ENCODE data around the gene UBL3.

UBL3 gene

DNA sequence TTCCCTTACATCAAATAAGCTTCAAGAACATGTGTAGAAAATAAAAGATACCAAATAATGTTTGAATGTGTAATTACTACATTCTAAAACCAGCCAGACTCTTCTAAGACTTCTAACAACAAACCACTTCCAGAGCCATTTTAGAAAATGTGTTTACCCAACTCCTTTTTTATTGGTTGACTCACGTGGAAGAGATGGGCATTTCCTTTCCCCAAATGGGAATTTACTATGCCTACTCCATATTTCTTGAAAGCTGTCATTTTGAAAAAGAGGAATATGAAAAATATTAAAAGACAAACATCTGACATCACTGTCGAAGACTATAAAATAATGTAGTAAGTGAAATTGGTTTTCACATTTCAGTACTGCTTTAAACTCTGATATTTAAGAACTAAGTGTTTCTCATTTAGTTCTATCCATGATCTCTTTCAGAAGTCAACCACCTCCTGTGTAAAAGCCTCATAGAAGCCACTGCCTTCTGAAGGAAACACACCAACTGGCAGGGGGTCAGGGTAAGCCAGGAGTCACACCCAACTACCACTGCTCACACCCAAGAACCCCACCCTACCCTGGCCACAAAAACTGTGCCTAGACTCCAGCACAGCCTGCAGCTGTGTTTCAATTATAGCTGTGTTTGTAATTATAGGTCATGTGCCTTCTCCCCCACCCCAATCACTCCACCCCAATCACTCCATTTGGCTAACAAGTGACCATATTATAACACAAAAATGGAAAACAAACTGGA, 86.8 kb downstream of the UBL3 start:
- DNase-seq (ENCODE audit: low read depth), result no peak
- TF ChIP-seq, protein P1, sequence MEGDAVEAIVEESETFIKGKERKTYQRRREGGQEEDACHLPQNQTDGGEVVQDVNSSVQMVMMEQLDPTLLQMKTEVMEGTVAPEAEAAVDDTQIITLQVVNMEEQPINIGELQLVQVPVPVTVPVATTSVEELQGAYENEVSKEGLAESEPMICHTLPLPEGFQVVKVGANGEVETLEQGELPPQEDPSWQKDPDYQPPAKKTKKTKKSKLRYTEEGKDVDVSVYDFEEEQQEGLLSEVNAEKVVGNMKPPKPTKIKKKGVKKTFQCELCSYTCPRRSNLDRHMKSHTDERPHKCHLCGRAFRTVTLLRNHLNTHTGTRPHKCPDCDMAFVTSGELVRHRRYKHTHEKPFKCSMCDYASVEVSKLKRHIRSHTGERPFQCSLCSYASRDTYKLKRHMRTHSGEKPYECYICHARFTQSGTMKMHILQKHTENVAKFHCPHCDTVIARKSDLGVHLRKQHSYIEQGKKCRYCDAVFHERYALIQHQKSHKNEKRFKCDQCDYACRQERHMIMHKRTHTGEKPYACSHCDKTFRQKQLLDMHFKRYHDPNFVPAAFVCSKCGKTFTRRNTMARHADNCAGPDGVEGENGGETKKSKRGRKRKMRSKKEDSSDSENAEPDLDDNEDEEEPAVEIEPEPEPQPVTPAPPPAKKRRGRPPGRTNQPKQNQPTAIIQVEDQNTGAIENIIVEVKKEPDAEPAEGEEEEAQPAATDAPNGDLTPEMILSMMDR (conservative IDR thresholded peaks at IDR 0.05; ENCODE audit: low read length), result no peak
- H3K4me3 ChIP-seq (ENCODE audit: low read length), result no peak overlapping the region

DNA sequence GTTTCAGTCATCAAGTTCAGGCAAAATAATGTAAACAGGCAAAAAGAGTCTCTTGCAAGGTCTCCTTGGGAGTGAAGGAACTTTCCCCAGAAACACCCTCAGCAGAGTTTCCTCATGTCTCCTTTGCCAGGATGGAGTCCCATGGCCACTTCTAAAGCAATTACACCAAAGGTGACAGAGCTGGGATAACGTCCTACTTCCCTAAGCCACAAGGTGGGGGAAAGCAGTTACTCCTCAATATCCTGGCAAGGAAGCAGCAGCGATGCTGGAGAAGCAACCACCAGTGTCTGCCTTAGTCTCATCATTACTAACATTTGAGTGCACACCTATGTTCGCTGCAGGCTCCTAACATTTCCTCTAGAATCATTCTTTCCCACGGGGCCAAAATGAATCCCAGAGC, 88.6 kb downstream of the UBL3 start:
- TF ChIP-seq, protein P1 (conservative IDR thresholded peaks at IDR 0.05; ENCODE audit: low read length), result no peak
- DNase-seq (ENCODE audit: low read depth), result no peak
- no peak overlapping the region for H3K4me3 ChIP-seq (ENCODE audit: low read length)

- DNase-seq (ENCODE audit: low read depth), result no peak
- H3K4me3 ChIP-seq (ENCODE audit: low read length), result no peak overlapping the region
Measured at GRCh38 chr13:29761160-29761559, 89.3 kb downstream of the UBL3 start.

DNA sequence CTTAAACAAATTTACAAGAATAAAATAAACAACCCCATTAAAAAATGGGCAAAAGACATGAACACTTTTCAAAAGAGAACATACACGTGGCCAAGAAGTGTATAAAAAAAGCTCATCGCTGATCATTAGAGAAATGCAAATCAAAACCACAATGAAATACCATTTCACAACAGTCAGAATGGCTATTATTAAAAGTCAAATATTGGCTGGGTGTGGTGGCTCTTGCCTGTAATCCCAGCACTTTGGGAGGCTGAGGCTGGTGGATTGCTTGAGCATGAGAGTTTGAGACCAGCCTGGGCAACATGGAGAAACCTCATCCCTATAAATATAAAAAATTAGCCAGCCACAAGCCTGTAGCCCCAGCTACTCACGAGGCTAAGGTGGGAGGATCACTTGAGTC, 89.9 kb downstream of the UBL3 start:
- TF ChIP-seq, protein P1 (conservative IDR thresholded peaks at IDR 0.05; ENCODE audit: low read length), result no peak
- no peak overlapping the region for H3K4me3 ChIP-seq (ENCODE audit: low read length)
- DNase-seq (ENCODE audit: low read depth), result no peak

More at GRCh38 chr13:29761160-29761559, 89.3 kb downstream of the UBL3 start:
- TF ChIP-seq, protein P1 (conservative IDR thresholded peaks at IDR 0.05; ENCODE audit: low read length), result no peak

GRCh38 chr13:29758531-29759114, 91.8 kb downstream of the UBL3 start:
- no peak for DNase-seq (ENCODE audit: low read depth)
- H3K4me3 ChIP-seq (ENCODE audit: low read length), result no peak overlapping the region
- TF ChIP-seq, protein P1 (conservative IDR thresholded peaks at IDR 0.05; ENCODE audit: low read length), result no peak

GRCh38 chr13:29756506-29756905, 93.9 kb downstream of the UBL3 start:
- TF ChIP-seq, protein P1 (conservative IDR thresholded peaks at IDR 0.05; ENCODE audit: low read length), result no peak
- peak; percentile 36 for DNase-seq (ENCODE audit: low read depth)
- no peak overlapping the region for H3K4me3 ChIP-seq (ENCODE audit: low read length)

DNA sequence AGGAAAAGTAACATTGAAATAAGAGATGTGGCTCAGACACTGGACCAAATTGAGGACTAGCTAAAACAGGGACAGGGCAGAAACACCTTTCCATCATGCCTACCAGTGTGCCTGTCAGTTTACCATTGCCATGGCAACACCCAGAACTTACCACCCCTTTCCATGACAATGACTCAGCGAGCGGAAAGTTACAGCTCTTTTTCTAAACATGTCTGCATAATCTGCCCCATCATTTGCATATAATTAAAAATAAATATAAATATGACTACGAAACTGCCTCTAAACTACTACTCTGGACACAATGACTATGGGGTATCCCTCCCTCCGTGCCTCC, 96.0 kb downstream of the UBL3 start:
- peak; percentile 47 for DNase-seq (ENCODE audit: low read depth)
- TF ChIP-seq, protein P1 (conservative IDR thresholded peaks at IDR 0.05; ENCODE audit: low read length), result no peak
- no peak overlapping the region for H3K4me3 ChIP-seq (ENCODE audit: low read length)

All from AG10803 (cell line).